SW480 (cell line): ENCODE results near the gene NACC2.
"Not testable (repeated sequence)": the region's sequence is repeated elsewhere in the genome, so short reads cannot be mapped to it uniquely, and the experiment has no call there.

Experiments
- DNase-seq: peaks from one replicate; pipeline ENCODE4 v3.0.0-alpha.2; 2016; ENCODE audit warnings: low spot score

Gene NACC2

DNA sequence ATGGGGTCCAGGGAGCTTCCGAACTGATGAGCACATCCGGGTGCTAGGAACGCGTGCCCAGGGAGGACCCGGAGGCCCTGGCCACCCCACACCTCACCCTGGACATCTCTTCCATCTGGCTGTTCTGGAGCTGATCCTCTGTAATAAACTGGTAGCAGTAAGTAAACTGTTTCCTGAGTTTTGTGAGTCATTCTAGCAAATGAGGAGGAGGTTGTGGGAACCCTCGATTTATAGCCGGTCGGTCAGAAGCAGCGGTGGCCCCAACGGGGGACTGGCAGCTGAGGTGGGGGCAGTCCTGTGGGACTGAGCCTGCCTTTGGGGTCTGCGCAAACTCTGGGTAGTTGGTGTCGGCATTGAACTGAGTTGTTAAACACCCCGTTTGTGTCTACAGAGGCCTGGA, 118.6 kb downstream of the NACC2 start:
- no peak for DNase-seq

GRCh38 chr9:135975834-135976233, 119.3 kb downstream of the NACC2 start:
- no peak for DNase-seq

GRCh38 chr9:135974220-135974573, 120.9 kb downstream of the NACC2 start:
- DNase-seq: no peak

DNA sequence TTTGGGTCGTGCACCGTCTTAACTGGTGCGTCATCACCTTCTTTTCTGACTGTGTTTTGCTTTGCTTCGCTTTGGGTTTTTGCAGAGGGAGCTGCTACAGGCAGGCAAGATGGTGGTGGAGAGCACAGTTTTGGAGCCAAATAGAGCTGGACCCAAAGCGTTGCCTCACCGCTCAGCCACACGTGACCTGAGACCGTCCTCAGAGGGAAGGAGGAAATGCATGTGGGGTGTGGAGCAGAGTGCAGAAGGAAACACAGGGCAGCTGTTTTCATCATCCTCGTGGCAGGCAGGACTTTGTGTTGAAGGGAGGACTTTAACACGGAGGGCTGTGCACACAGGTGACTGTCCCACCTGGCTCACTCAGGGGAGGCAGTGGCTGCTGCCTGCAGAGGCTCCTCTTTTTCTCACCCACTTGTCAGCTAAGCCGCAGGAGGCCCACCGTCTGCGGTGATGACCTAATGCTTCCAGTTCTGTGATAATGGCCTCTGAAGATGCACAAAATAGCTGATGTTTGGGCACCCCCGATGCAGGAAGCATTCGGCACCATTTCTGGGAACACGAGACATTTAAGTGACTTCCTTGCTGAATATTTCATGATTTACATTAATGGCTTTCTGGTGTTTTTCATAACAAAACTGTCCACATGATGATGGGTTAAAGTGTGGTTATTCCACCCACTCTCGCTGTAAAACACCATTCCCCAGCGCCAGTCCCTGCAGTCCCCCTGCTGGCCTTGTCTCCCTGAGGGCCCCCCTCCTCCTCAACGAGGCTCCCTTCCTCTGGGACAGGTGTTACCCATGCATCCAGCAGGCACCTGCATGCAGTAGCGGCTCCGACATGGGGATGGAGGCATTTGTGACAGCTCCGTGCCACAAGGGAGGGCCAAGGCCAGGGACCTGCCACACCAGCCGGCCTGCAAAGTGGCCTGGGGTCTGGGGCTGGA, 121.5 kb downstream of the NACC2 start:
- DNase-seq: no peak

- DNase-seq: peak; percentile 80
Measured at GRCh38 chr9:135971892-135972291, 123.2 kb downstream of the NACC2 start.

- DNase-seq: no peak
Measured at GRCh38 chr9:135971111-135971766, 123.8 kb downstream of the NACC2 start.

GRCh38 chr9:135970128-135970815, 124.8 kb downstream of the NACC2 start:
- DNase-seq: no peak

GRCh38 chr9:135969064-135969683, 125.9 kb downstream of the NACC2 start:
- no peak for DNase-seq

DNA sequence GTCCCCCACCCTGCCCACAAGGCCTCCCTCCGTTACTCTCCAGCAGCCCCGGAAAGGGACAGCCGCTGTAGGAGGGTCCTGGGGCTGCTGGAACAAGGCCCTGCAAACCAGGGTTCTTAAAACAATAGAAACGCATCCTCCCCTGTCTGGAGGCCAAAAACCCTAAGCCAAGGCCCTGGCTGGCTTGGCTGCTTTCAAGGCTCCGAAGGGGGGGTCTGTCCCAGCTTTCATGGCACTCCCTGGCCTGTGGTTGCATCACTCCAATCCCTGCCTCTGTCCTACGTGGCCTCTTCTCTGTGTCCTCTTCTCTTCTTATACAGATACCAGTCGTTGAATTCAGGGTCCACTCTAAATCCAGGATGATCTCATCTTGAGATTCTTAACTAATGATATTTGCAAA, 126.5 kb downstream of the NACC2 start:
- DNase-seq: no peak

DNA sequence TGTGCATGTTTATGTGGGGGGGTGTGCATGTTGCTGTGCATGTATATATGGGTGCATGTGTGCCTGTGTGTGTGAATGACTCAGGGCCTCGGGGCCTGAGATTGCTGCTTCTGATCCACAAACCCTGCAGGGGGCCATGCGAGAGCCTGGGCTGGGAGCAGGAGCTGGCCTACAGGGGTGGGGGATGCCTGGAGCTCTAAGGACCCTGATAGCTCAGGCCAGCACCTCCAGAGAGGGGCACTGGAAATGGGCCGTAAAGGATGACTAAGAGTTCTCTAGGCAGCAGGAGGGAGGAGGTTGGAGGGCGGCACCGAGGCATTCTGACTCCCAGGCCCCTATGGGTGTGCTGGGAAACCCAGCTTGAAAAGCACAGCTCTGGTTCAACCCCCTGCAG, 127.0 kb downstream of the NACC2 start:
- DNase-seq: no peak

GRCh38 chr9:135966916-135967260, 128.2 kb downstream of the NACC2 start:
- not testable (repeated sequence) for DNase-seq

DNA sequence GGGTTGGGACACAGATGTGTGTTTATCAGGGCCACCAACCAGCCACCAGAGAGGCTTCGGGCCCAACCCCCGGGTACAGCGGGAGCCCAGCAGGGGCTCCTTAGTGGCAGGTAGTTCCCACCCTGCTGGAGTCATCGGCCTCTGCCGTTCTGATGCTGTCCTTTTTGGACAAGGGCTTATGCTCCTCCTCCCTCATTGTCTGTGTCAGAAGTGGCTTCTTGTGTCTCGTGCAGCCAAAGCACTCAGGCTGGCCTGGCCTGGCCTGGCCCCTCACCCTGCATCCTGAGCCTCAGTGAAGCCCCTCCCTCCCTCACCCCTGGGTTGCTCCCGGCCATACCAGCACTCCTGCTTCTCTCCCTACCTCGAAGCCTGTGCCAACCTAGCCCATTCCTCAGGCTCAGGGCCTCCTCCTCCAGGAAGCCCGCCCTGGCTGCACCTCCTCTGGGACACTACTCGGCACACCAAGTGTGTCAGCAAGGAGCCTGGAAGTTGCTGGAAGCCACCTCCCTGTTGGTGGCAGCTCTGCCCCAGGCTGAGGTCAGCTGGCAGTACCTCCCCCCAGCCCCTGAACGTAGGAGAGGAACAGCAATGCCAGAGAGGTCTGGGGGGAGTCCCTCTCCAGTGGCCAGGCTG, 129.8 kb downstream of the NACC2 start:
- no peak for DNase-seq

GRCh38 chr9:135963938-135964337, 131.2 kb downstream of the NACC2 start:
- DNase-seq: no peak

GRCh38 chr9:135963338-135963737, 131.8 kb downstream of the NACC2 start:
- no peak for DNase-seq

DNA sequence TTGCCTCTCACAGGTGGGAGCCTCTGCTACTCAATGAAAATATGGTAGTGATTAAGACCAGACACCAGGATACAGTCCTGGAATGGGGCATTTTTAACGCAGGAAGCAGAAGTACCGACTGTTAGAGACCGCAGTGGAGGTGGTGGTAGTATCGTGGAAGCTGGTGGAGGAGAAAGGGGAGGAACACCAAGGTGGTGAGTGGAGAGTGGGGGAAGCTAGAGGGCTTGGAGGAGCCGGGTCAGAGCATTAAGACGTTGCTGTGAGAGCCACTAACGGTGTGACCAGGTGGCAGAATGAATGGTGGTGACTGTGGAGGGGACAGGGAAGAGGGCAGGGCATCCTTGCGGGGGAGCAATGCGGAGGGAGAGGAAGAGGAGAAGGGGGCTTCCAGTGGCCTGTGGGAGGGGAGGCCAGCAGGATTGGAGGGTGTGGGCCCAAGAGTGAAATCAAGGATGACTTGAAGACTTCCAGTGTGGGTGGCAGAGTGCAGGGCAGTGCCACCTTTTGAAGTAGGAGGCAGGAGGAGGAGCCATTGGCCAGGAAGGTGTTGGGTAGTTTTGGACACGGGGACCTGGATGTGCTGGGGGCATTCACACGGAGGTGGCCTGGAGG, 132.3 kb downstream of the NACC2 start:
- no peak for DNase-seq

DNA sequence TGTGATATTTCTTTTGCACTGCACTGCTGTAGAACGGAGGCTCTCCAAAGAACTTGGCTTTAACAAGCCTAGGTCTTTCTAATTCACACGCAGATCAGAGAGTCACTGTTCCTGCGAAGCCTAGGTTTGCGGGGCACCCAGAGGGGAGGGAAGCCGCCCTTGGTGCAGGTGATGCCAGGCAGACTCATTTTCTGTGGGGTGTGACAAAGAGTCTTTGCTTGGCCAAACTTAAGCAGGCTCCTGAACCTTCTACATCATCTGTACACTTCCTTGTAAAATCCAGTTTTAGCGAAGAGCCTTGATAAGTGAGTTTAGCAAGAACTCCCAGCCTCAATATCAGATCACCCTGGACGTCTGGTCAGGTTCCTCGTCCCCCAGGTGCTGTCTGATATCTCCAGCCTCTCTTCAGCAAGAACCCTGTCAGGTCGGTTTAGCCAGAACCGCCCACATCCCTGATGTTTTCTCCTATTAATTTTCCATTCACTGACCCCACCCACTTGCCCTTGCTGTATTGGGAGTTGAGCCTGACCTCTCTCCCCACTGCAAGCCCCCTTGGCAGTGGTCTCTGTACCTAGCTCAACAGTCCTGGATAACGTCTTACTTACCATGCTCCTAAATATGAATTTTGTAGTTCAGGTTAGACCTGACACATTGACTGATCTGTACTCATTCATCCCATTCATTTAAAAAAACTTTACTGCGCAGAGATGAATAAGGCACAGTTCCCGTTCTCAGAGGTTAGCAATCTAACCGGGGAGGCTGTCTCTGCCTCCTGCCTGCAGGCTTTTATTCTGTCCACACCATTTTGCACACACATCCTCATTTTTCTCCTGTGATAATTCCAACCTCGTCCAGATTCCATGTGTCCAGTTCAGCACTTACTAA, 133.0 kb downstream of the NACC2 start:
- DNase-seq: no peak

GRCh38 chr9:135961277-135961715, 133.8 kb downstream of the NACC2 start, which contains the start of gene UBAC1:
TSS of gene UBAC1 (minus strand) at chr9:135961373. CDS start at chr9:135961162, 211 bp downstream.
- peak; percentile 95 for DNase-seq

GRCh38 chr9:135960411-135961276, 134.4 kb downstream of the NACC2 start:
- no peak for DNase-seq

- no peak for DNase-seq
Measured at GRCh38 chr9:135959814-135960213, 135.3 kb downstream of the NACC2 start.
